GM12878 (cell line): ENCODE measurements around the gene SLC13A4. TPM values are rescaled to one million over a fixed set of nuclear protein-coding genes. Genes with fewer than 3 reads are reported as not detected.

ENCODE experiments used
- ATAC-seq: fragments of 200-7000 bp; cut with Tn5 transposase; 3 replicates; pipeline ENCODE4 v1.9.1; 2020; ENCODE audit warnings: mild to moderate bottlenecking, moderate library complexity
- BruUV-seq: library from RNA; stranded (reverse); fragments of 400-500 nt; replicated peaks from 2 replicates; lab custom pipeline; 2021; lab: Mats Ljungman, UMichigan
- CTCF ChIA-PET: fragments of 300-600 bp; sonication (Branson Sonifier 250); formaldehyde crosslinking; extraction: SDS; loops from one replicate; lab custom pipeline; 2021; ENCODE audit warnings: inconsistent platforms; lab: Yijun Ruan, JAX
- POLR2A ChIA-PET: fragments of 350-600 bp; formaldehyde crosslinking; extraction: SDS; loops from one replicate; lab custom pipeline; 2021; ENCODE audit warnings: inconsistent platforms; lab: Charles Lee
- RAD21 ChIA-PET: fragments of 300-600 bp; sonication (Branson Sonifier 250); formaldehyde crosslinking; loops from one replicate; lab custom pipeline; 2023; ENCODE audit warnings: antibody characterized with exemption; ENCODE audit not compliant: unreplicated experiment; lab: Charles Lee
- SMC1A ChIA-PET: fragments of 300-600 bp; sonication (Branson Sonifier 250); formaldehyde crosslinking; loops from one replicate; lab custom pipeline; 2023; ENCODE audit not compliant: unreplicated experiment, uncharacterized antibody; lab: Charles Lee
- DNase-seq: peaks from one replicate; pipeline ENCODE4 v3.0.0-alpha.2; 2011; ENCODE audit warnings: low read depth, low spot score
- FAIRE-seq: peaks from 3 replicates; lab custom pipeline; 2011; peaks lifted over from hg19 to GRCh38; lab: Jason Lieb, UNC
- H2AFZ ChIP-seq: 2 replicates; pipeline ENCODE4 v1.6.0; 2011; ENCODE audit warnings: low read depth, low read length, control low read depth; ENCODE audit not compliant: control insufficient read depth
- H3K27ac ChIP-seq: 2 replicates; pipeline ENCODE4 v1.5.1; 2011; ENCODE audit warnings: control low read depth; ENCODE audit not compliant: control insufficient read depth, insufficient read depth
- H3K27me3 ChIP-seq, 2 experiments: replicated peaks in 1 of 2; 2 replicates each; pipeline versions ENCODE4 v1.6.0 to v1.6.1; 2011; ENCODE audit warnings: low read length in 1 of 2; ENCODE audit not compliant: control insufficient read depth in 2 of 2, insufficient read depth in 2 of 2
- H3K36me3 ChIP-seq, 2 experiments: 2 replicates each; pipeline ENCODE4 v1.5.1; 2011; ENCODE audit warnings: low read length in 1 of 2; ENCODE audit not compliant: control insufficient read depth in 2 of 2, insufficient read depth in 2 of 2
- H3K4me1 ChIP-seq: 2 replicates; pipeline ENCODE4 v1.6.1; 2011; ENCODE audit warnings: mild to moderate bottlenecking, low read length, moderate library complexity, mixed read lengths; ENCODE audit not compliant: control insufficient read depth, insufficient read depth
- H3K4me2 ChIP-seq: 2 replicates; pipeline ENCODE4 v1.6.0; 2011; ENCODE audit warnings: control low read depth; ENCODE audit not compliant: control insufficient read depth, insufficient read depth
- H3K4me3 ChIP-seq: fragments of 200-600 bp; sonication (generic); 2 replicates; pipeline ENCODE4 v1.5.1; 2016
- H3K79me2 ChIP-seq: 2 replicates; pipeline ENCODE4 v1.6.0; 2011; ENCODE audit warnings: low read length; ENCODE audit not compliant: control insufficient read depth, insufficient read depth
- H3K9ac ChIP-seq: 2 replicates; pipeline ENCODE4 v1.8.0; 2011; ENCODE audit warnings: low read length, control low read depth, mixed read lengths; ENCODE audit not compliant: control insufficient read depth, insufficient read depth
- H3K9me3 ChIP-seq: replicated peaks from 3 replicates; pipeline ENCODE4 v1.5.1; 2011; ENCODE audit warnings: mild to moderate bottlenecking, low read length; ENCODE audit not compliant: control insufficient read depth, insufficient read depth
- H4K20me1 ChIP-seq: 2 replicates; pipeline ENCODE4 v1.6.0; 2011; ENCODE audit not compliant: control insufficient read depth, insufficient read depth
- E2F4 ChIP-seq: IDR thresholded peaks from 2 replicates; pipeline ENCODE4 v1.6.1; 2012; ENCODE audit warnings: low read depth, low read length, improper control_type of control experiment
- FOS ChIP-seq: IDR thresholded peaks from 3 replicates; pipeline ENCODE4 v1.6.1; 2011; ENCODE audit warnings: borderline replicate concordance; ENCODE audit not compliant: insufficient read length; ENCODE audit errors: extremely low read depth
- MTA2 ChIP-seq: fragments of 450-650 bp; IDR thresholded peaks from 2 replicates; pipeline ENCODE4 v1.6.1; 2016; ENCODE audit warnings: low read depth, mild to moderate bottlenecking, moderate library complexity
- PML ChIP-seq: IDR thresholded peaks from 2 replicates; pipeline ENCODE4 v1.6.1; 2012; ENCODE audit warnings: low read length, inconsistent platforms
- POLR2A ChIP-seq: IDR thresholded peaks from 2 replicates; pipeline ENCODE4 v1.6.1; 2011; ENCODE audit warnings: low read depth, mild to moderate bottlenecking, low read length
- SMC3 ChIP-seq: IDR thresholded peaks from 2 replicates; pipeline ENCODE4 v1.6.1; 2011; ENCODE audit warnings: low read length, improper control_type of control experiment, borderline replicate concordance
- SUZ12 ChIP-seq: fragments of 200-600 bp; sonication (generic); IDR thresholded peaks from one replicate; pipeline ENCODE4 v1.6.1; 2018; ENCODE audit warnings: antibody characterized with exemption, mild to moderate bottlenecking; ENCODE audit not compliant: unreplicated experiment
- ZNF207 ChIP-seq: fragments of 450-650 bp; IDR thresholded peaks from 2 replicates; pipeline ENCODE4 v1.6.1; 2014; ENCODE audit warnings: antibody characterized with exemption, mild to moderate bottlenecking, borderline replicate concordance
- ZNF592 ChIP-seq: fragments of 450-650 bp; IDR thresholded peaks from 2 replicates; pipeline ENCODE4 v1.6.1; 2017; ENCODE audit warnings: mild to moderate bottlenecking, moderate library complexity
- WGBS: methylation state at CpG from one replicate; pipeline ENCODE4 v1.1.6; 2016; ENCODE audit warnings: low lambda C conversion rate; ENCODE audit not compliant: insufficient replicate concordance, insufficient coverage; ENCODE audit errors: missing lambda C conversion rate; 5-methylcytosine and 5-hydroxymethylcytosine counted together
- in situ Hi-C: fragments of 300-500 bp; cut with MboI; formaldehyde crosslinking; loops from 9 replicates; pipeline ENCODE4 v1.14.3; 2018; ENCODE audit warnings: mixed read lengths
- intact Hi-C: fragments of 100-400 bp; cut with micrococcal nuclease; formaldehyde crosslinking; loops from one replicate; pipeline ENCODE4 v1.14.2; 2022; ENCODE audit not compliant: unreplicated experiment
- polyA plus RNA-seq, 11 experiments: library from polyadenylated mRNA; depleted of rRNA in 4 of 11; unstranded in 6 of 11; stranded (reverse) in 5 of 11; fragments of >200 nt; fragmentation: Nextera tagmentation in 4 of 11; fragmentation: Illumina TruSeq in 1 of 11; extraction: Ambion mirVana in 4 of 11; extraction: Trizol in 1 of 11; gene quantifications; 1 replicate in 1 of 11; 2 replicates in 10 of 11; pipeline versions ENCODE4 v1.2.1 to v1.2.3, GENCODE V29; 2011 to 2016; ENCODE audit warnings: inconsistent platforms in 2 of 11, missing spikeins in 2 of 11, low read depth in 1 of 11
- total RNA-seq, 4 experiments: library from RNA; depleted of rRNA in 3 of 4; stranded (reverse); fragments of >200 nt in 3 of 4; fragmentation: Illumina TruSeq in 1 of 4; extraction: Trizol in 1 of 4; gene quantifications; 2 replicates each; pipeline versions ENCODE4 v1.2.1 to v1.2.3, GENCODE V29; 2013 to 2021

Gene SLC13A4
- total and polyA plus RNA-seq, 10 of the 15 experiments (the other 5 are each of a cell fraction or from before 2014, with no cell fraction given): 0.14 to 0.23 (median 0.20) TPM; not detected in 7

GRCh38 chr7:135772639-135773222, 44.7 kb upstream of the SLC13A4 start:
- no peak for TF ChIP-seq POLR2A
- TF ChIP-seq SUZ12: no peak
- no peak for TF ChIP-seq FOS
- TF ChIP-seq MTA2: no peak
- no peak for TF ChIP-seq ZNF207
- TF ChIP-seq ZNF592: no peak
- TF ChIP-seq E2F4: no peak
- no peak for TF ChIP-seq PML
- TF ChIP-seq SMC3: no peak
- ATAC-seq (no peak), DNase-seq (no peak), FAIRE-seq (no peak)
- no peaks in the 10 kb centered on the region for H3K79me2 ChIP-seq
- ChIA-PET POLR2A (no interaction called here), CTCF (interaction anchor here (1.3 kb wide), 1 partner anchor 97 kb away, joined by 3 read pairs; no protein-coding TSS in a partner anchor), SMC1A (interaction anchor here (0.8 kb wide), 1 partner anchor 107 kb away, joined by 3 read pairs; no protein-coding TSS in a partner anchor), RAD21 (no interaction called here)
- H3K4me1 ChIP-seq: no peaks in the 10 kb centered on the region
- in situ Hi-C loops (no loop called here), intact Hi-C loops (no loop called here)
- BruUV-seq: no TSS peak
- WGBS: 44% methylated on average over 8 of the region's 8 CpGs
- H2AFZ ChIP-seq: no peak overlapping the region
- no peaks in the 10 kb centered on the region for H3K36me3 ChIP-seq
- H3K27ac ChIP-seq: no peak overlapping the region
- no peak overlapping the region for H3K4me2 ChIP-seq
- no peak overlapping the region for H3K9ac ChIP-seq
- H3K4me3 ChIP-seq: no peak overlapping the region
- H4K20me1 ChIP-seq: no peaks in the 10 kb centered on the region
- no peaks in the 10 kb centered on the region for H3K9me3 ChIP-seq
- H3K27me3 ChIP-seq: no peaks in the 10 kb centered on the region; a peak in 1 of 4 replicates
